GM18519 (cell line): ENCODE measurements around the gene JPT2.
"Not testable (repeated sequence)": the region's sequence is repeated elsewhere in the genome, so short reads cannot be mapped to it uniquely, and the experiment has no call there.

Experiments used
- ATAC-seq: cut with Tn5 transposase; IDR thresholded peaks from one replicate; pipeline ENCODE4 v1.9.1; 2021; ENCODE audit warnings: mild to moderate bottlenecking, moderate library complexity; ENCODE audit not compliant: unreplicated experiment, low FRiP score

The JPT2 gene

GRCh38 chr16:1705688-1706385, 27.8 kb downstream of the JPT2 start, which contains the start of gene MAPK8IP3:
MAPK8IP3 (plus strand) TSS chr16:1706195; CDS start chr16:1706340, 145 bp downstream.
- peak; percentile 71 for ATAC-seq

DNA sequence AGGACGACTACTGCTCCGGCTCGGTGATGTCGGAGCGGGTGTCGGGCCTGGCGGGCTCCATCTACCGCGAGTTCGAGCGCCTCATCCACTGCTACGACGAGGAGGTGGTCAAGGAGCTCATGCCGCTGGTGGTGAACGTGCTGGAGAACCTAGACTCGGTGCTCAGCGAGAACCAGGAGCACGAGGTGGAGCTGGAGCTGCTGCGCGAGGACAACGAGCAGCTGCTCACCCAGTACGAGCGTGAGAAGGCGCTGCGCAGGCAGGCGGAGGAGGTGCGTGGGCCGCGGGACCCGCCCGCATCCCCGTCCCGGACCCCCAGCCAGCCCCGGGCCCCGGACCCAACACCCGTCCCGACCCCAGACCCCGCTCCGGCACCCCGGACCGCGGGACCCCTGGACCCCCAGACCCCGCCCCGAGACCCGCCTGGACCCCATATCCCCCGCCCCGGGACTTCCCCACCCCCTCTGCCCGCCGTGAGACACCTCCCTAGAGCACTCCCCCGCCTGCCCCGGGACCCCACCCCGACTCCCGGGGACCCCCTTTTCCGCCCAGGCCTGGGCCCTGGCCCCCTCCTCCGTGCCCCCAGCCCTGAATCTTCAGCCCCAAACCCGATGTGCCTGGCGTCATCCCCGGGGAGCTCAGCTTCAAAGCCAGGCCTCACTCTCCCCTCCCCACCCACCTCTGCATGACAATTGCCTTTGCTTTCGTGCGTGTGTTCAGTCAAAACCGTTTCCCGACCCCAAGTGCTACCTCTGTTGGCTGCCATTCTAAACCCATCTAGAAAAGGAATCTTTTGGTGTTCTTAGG, 28.5 kb downstream of the JPT2 start:
- peak; percentile 4 for ATAC-seq

GRCh38 chr16:1707193-1707790, 29.2 kb downstream of the JPT2 start:
- ATAC-seq: no peak

DNA sequence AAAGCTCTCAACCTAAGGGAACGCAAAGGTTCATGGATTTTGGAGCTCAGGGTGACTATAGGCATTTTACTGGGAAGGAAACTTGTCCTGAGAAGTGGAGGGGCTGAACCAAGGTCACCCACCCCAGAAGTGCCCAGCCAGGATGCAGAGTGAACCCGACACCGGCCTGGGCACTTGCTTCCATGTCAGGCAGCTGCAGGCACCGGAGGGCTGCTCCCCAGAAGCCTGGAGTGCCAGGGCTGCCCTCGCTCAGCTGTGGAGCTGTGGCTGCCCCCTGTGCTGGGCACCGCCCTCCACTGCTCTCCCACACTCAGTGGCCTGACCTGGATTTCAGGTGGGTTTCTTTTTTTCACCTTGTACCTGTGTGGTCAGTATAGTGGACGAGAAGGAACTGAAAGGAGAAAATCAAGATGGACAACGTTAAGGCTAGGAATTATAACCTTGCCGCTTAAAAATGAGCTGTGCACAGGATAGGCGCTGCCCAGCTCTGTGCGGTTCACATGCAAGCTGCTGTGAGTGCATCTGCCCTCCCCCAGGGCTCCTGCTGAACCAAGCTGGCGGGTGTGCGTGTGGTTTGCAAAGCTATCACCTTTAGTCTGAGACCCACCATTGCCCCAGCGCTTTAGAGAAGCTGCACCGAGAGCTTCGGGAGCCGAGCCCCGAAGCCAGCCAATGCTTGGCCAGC, 30.1 kb downstream of the JPT2 start:
- ATAC-seq: no peak

DNA sequence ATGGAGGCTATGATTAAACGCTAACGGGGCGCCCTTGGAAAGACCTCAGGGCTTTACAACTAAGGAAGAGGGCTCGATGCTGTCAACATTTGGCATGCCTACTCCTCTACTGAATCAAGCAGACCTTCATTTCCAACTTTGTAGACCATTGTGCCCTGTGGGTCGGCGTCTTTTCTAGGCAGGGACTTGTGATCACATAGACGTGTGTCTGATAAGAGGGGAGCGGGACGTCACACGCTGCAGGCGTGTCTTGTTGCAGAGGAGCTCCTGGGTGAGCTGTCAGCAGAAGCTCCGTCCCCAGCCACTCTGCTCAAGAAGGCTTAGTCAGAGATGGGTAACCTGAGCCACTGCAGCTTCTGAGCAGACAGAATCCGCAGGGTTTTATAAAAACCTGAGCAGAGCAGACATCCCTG, 30.7 kb downstream of the JPT2 start:
- no peak for ATAC-seq

DNA sequence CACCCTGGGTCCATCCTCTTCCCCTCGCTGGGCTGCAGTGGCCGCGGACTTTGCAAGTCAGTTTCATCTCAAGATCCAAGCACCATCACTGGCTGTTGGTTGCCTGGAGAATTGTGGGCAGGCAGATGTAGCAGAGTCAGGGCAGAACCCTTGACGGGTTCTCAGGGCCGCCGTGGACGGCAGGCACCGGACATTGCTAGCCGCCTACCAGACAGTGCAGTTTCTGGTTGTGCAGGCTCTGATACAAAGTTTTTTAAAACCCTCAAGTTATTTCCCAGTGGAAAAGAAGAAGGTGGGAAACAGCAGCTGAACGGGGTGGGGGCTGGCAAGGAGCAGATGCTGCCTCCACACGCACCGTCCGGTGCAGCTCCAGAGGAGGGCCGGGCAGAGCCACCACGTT, 31.3 kb downstream of the JPT2 start:
- no peak for ATAC-seq

DNA sequence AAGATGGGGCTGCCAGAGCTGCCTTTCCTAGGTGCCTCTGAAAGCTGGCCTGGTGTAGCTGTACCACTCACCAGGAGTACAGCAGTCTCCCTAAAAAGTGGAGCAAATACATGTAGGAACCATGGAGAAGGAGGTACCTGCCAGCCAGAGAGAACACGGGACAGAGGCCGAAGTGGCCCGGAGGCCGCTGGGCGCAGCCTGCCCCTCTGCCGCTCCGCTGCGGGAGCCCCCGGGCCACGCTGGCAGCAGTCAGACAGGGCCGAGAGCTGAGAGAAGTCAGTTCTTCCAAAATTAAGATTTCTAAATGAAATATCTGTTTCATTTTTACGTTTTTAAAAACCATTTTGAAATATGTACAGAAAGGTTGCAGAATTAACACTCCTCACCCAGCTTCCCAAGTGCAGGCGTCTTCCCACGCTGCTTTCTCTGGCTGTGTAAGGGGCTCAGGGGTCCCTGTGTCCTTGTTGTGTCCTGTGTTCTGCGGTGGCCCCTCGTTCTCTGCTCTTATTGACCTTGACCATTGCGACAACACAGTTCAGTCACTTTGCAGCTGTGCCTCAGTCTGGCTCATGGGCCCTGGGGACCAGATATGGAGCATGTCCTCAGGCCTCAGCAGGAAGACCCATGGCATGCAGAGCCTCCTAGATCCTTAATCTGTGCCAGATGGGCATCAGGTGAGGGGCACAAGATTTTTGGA, 32.9 kb downstream of the JPT2 start:
- ATAC-seq: no peak

DNA sequence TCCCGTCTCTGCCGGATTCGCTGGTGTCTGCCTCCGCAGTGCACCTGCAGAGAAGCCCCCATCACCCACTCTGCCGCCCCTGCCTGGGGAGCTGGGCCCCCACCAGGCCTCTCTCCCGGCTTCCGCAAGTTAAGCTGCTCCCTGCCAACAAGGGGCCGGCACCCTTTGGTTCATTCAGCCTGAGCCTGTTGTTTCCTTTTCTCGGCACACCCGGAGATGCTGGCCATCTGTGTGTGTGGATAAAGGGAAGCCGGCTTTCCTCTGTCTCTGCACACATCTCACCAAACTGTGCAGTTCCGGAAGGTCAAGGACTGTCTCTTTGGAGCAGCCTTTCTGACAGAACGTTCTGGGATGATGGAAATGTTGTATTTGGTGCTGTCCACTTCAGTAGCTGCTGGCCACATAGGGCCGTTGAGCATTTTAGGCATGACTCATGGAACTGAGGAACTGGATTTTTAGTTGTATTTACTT, 34.7 kb downstream of the JPT2 start:
- no peak for ATAC-seq

DNA sequence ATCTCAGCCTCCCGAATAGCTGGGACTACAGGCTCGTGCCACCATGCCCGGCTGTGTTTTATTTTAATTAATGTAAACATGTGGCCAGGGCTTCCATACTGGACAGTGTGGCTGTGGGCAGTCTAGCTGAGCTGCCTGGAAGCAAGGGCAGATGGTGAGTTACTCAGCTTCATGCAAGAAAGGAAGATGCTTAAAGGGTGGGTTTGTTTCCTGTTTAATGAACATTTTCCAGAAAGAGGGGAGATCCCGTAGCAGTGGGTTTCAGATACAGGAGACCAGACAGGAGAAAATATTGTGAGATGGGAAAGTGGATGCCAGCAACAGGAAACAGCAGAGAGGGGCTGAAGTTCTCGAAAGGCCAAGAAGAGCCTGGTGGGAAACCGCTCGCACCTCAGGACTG, 35.3 kb downstream of the JPT2 start:
- ATAC-seq: no peak

GRCh38 chr16:1713933-1714332, 35.9 kb downstream of the JPT2 start:
- no peak for ATAC-seq

GRCh38 chr16:1715220-1715619, 37.1 kb downstream of the JPT2 start:
- ATAC-seq: no peak

DNA sequence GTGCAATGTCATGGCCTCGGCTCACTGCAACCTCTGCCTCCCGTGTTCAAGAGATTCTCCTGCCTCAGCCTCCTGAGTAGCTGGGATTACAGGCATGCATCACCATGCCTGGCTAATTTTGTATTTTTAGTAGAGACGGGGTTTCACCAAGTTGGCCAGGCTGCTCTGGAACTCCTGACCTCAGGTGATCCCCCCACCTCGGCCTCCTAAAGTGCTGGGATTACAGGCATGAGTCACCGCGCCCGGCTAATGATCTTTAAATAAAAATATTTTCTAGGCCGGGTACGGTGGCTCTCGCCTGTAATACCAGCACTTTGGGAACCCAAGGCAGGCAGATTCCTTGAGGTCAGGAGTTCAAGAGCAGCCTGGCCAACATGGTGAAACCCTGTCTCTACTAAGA, 40.2 kb downstream of the JPT2 start:
- ATAC-seq: not testable (repeated sequence)

- ATAC-seq: not testable (repeated sequence)
Measured at GRCh38 chr16:1719559-1720229, 41.6 kb downstream of the JPT2 start.

DNA sequence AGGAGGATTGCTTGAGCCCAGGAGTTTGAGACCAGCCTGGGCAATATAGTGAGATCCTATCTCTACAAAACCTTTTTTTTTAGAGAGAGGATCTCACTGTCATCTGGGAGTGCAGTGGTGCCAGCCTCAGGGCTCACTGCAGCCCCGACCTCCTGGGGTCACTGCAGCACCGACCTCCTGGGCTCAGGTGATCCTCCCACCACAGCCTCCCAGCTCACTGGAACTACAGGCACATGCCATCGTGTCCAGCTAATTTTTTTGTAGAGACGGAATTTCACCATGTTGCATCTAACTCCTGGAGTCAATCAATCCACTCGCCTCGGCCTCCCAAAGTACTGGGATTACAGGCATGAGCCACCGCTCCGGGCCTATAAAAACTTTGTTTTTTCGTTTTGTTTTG, 43.3 kb downstream of the JPT2 start:
- no peak for ATAC-seq

DNA sequence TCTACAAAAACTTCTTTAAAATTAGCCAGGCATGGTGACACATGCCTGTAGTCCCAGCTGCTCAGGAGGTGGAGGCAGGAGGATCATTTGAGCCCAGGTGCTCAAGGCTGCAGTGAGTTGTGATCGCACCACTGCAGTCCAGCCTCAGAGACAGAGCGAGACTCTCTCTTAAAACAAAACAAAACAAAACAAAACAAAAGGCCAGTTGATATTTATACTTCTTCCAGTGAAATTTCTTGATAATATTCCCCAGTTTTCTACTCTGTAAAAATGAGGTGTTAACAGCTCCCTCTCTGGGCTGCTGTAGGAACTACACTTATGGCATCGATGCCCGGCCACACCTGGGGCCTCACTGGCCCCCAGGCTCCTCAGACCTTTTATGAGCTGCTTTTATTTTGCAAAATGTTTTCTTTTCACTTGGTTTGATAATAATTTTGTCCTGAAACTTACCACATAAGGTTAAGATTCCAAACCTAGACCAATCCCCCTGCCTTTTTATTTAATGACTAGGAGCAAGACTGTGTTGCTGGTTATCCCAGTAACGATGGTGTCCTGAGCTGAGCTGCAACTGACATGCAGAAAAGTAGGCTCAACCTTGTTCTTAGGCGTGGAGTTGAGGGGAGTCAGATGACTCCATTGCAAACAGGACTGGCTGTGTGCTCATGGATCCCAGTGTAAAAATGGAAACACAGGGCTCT, 45.5 kb downstream of the JPT2 start:
- no peak for ATAC-seq

GRCh38 chr16:1724491-1724890, 46.4 kb downstream of the JPT2 start:
- ATAC-seq: no peak

GRCh38 chr16:1726661-1727502, 48.8 kb downstream of the JPT2 start:
- ATAC-seq: no peak
